Caco-2 (cell line): ENCODE results near the gene CPNE6. TPM values are rescaled to one million over a fixed set of nuclear protein-coding genes. Genes with fewer than 3 reads are reported as not detected.

Experiments
- BruUV-seq: library from RNA; stranded (reverse); fragments of 400-500 nt; replicated peaks from 2 replicates; lab custom pipeline; 2021; lab: Mats Ljungman, UMichigan
- CTCF ChIA-PET: fragments of 300-600 bp; sonication (Branson Sonifier 250); formaldehyde crosslinking; loops from one replicate; lab custom pipeline; 2022; ENCODE audit warnings: antibody characterized with exemption; lab: Charles Lee
- POLR2A ChIA-PET: fragments of 300-600 bp; sonication (Branson Sonifier 250); formaldehyde crosslinking; loops from one replicate; lab custom pipeline; 2022; ENCODE audit warnings: antibody characterized with exemption; lab: Charles Lee
- DNase-seq, 2 experiments: peaks; one replicate each; pipeline versions ENCODE4 v3.0.0 to v3.0.0-alpha.2; 2020 to 2022
- H3K27me3 ChIP-seq: replicated peaks from 2 replicates; pipeline ENCODE4 v1.6.0; 2011; ENCODE audit warnings: low read length; ENCODE audit not compliant: control insufficient read depth, insufficient read depth
- H3K36me3 ChIP-seq: 2 replicates; pipeline ENCODE4 v1.5.1; 2011; ENCODE audit warnings: low read length; ENCODE audit not compliant: control insufficient read depth, insufficient read depth
- H3K4me1 ChIP-seq: fragments of 250-450 bp; sonication (Bioruptor Pico); 2 replicates; pipeline ENCODE4 v1.5.1; 2020; ENCODE audit warnings: mild to moderate bottlenecking
- H3K4me3 ChIP-seq: 2 replicates; pipeline ENCODE4 v1.5.1; 2011; ENCODE audit warnings: low read depth, mild to moderate bottlenecking, control low read depth, low read length
- H3K9me3 ChIP-seq: fragments of 250-450 bp; sonication (Bioruptor Pico); 2 replicates; pipeline ENCODE4 v1.5.1; 2020; ENCODE audit warnings: mild to moderate bottlenecking, moderate library complexity
- H3K27ac Mint-ChIP-seq: one replicate; pipeline ENCODE4 v1.8.0; 2022; ENCODE audit warnings: mixed read lengths; ENCODE audit not compliant: unreplicated experiment
- H3K27me3 Mint-ChIP-seq: one replicate; pipeline ENCODE4 v1.8.0; 2022; ENCODE audit warnings: mixed read lengths; ENCODE audit not compliant: insufficient read depth, unreplicated experiment
- H3K36me3 Mint-ChIP-seq: one replicate; pipeline ENCODE4 v1.8.0; 2022; ENCODE audit warnings: mild to moderate bottlenecking, mixed read lengths; ENCODE audit not compliant: insufficient read depth, unreplicated experiment
- H3K4me1 Mint-ChIP-seq: one replicate; pipeline ENCODE4 v1.8.0; 2022; ENCODE audit warnings: low read depth, mixed read lengths; ENCODE audit not compliant: unreplicated experiment
- H3K4me3 Mint-ChIP-seq: one replicate; pipeline ENCODE4 v1.8.0; 2022; ENCODE audit warnings: mild to moderate bottlenecking, moderate library complexity, mixed read lengths; ENCODE audit not compliant: unreplicated experiment
- H3K9me3 Mint-ChIP-seq: one replicate; pipeline ENCODE4 v1.8.0; 2022; ENCODE audit warnings: mixed read lengths; ENCODE audit not compliant: unreplicated experiment
- CTCF ChIP-seq, 2 experiments: fragments of 200-600 bp in 1 of 2; IDR thresholded peaks; 1 replicate in 1 of 2; 2 replicates in 1 of 2; pipeline versions ENCODE4 v1.5.1 to v1.8.0; 2011 to 2022; ENCODE audit warnings: antibody characterized with exemption in 1 of 2, control low read depth in 1 of 2, inconsistent platforms in 1 of 2, low read depth in 1 of 2, low read length in 1 of 2, mild to moderate bottlenecking in 1 of 2, moderate library complexity in 1 of 2; ENCODE audit not compliant: insufficient read depth in 1 of 2, severe bottlenecking in 1 of 2, unreplicated experiment in 1 of 2
- intact Hi-C: fragments of 100-400 bp; cut with micrococcal nuclease; formaldehyde crosslinking; loops from one replicate; pipeline ENCODE4 v1.10.0; 2022; ENCODE audit not compliant: unreplicated experiment
- total RNA-seq: library from RNA; stranded (reverse); gene quantifications from 2 replicates; pipeline ENCODE4 v1.2.3, GENCODE V29; 2022

The CPNE6 gene
- total RNA-seq, 1 experiment from 2014 or later = not detected

GRCh38 chr14:24116128-24116814 lies 44.9 kb downstream of the CPNE6 start:
- Histone ChIP-seq H3K4me1 (no peaks in the 10 kb centered on the region), H3K9me3 (no peaks in the 10 kb centered on the region), H3K36me3 (peaks cover 6% of the 10 kb centered on the region), H3K27me3 (no peaks in the 10 kb centered on the region), H3K4me3 (peak overlapping the region; percentile 74)
- Mint-ChIP-seq H3K27me3 (no peaks in the 10 kb centered on the region), H3K4me1 (peaks cover 13% of the 10 kb centered on the region), H3K9me3 (no peaks in the 10 kb centered on the region), H3K4me3 (peak overlapping the region; percentile 100), H3K36me3 (peaks cover 40% of the 10 kb centered on the region), H3K27ac (no peak overlapping the region)
- CTCF ChIA-PET = interaction anchor here (3.1 to 3.3 kb wide), 2 partner anchors 23 to 45 kb away, joined by 17 to 26 read pairs; partner anchors contain the start of genes IRF9 and PCK2
- no peak for TF ChIP-seq CTCF (IDR thresholded peaks at IDR 0.05; ENCODE audit: insufficient read depth in 1 of 2, low read depth in 1 of 2, low read length in 1 of 2, severe bottlenecking in 1 of 2, unreplicated experiment in 1 of 2)
- no TSS peak for BruUV-seq
- intact Hi-C loops = no loop called here
- DNase-seq = no peak
- POLR2A ChIA-PET = interaction anchor here (3.1 to 3.3 kb wide), 2 partner anchors 20 to 30 kb away, joined by 46 to 57 read pairs; partner anchors contain the start of genes PSME1, PSME2 and RNF31

GRCh38 chr14:24117179-24117578 lies 45.8 kb downstream of the CPNE6 start:
- Mint-ChIP-seq H3K27ac (no peak overlapping the region), H3K4me3 (no peak overlapping the region), H3K36me3 (peaks cover 40% of the 10 kb centered on the region), H3K4me1 (peaks cover 13% of the 10 kb centered on the region), H3K9me3 (no peaks in the 10 kb centered on the region), H3K27me3 (no peaks in the 10 kb centered on the region)
- ChIA-PET POLR2A (interaction anchor here (0.9 kb wide), 1 partner anchor 23 kb away, joined by 3 read pairs; the partner anchor contains the start of gene PCK2), CTCF (no interaction called here)
- BruUV-seq = no TSS peak
- no peaks in the 10 kb centered on the region for H3K4me1 ChIP-seq
- no peaks in the 10 kb centered on the region for H3K27me3 ChIP-seq
- intact Hi-C loops = no loop called here
- TF ChIP-seq CTCF (IDR thresholded peaks at IDR 0.05; ENCODE audit: insufficient read depth in 1 of 2, low read depth in 1 of 2, low read length in 1 of 2, severe bottlenecking in 1 of 2, unreplicated experiment in 1 of 2) = no peak
- no peak overlapping the region for H3K4me3 ChIP-seq
- peaks cover 6% of the 10 kb centered on the region for H3K36me3 ChIP-seq
- no peak for DNase-seq
- H3K9me3 ChIP-seq = no peaks in the 10 kb centered on the region

GRCh38 chr14:24119691-24120090 lies 48.3 kb downstream of the CPNE6 start:
- intact Hi-C loops = no loop called here
- H3K27ac Mint-ChIP-seq = no peak overlapping the region

More at GRCh38 chr14:24119691-24120090, 48.3 kb downstream of the CPNE6 start:
- ChIA-PET CTCF (no interaction called here), POLR2A (no interaction called here)
- TF ChIP-seq CTCF (IDR thresholded peaks at IDR 0.05; ENCODE audit: insufficient read depth in 1 of 2, low read depth in 1 of 2, low read length in 1 of 2, severe bottlenecking in 1 of 2, unreplicated experiment in 1 of 2) = no peak
- Mint-ChIP-seq H3K4me3 (no peak overlapping the region), H3K27me3 (no peaks in the 10 kb centered on the region), H3K9me3 (no peaks in the 10 kb centered on the region), H3K36me3 (peaks cover 35% of the 10 kb centered on the region), H3K4me1 (peaks cover 13% of the 10 kb centered on the region)
- Histone ChIP-seq H3K36me3 (peaks cover 6% of the 10 kb centered on the region), H3K4me3 (no peak overlapping the region), H3K9me3 (no peaks in the 10 kb centered on the region), H3K27me3 (no peaks in the 10 kb centered on the region), H3K4me1 (no peaks in the 10 kb centered on the region)
- no peak for DNase-seq
- no TSS peak for BruUV-seq
